Activated naive CD4-positive, alpha-beta T cell treated with anti-CD3 and anti-CD28 coated beads for 36 hours (primary cell): ENCODE measurements around the gene GLDC. TPM values are rescaled to one million over a fixed set of nuclear protein-coding genes. Genes with fewer than 3 reads are reported as not detected.

ENCODE experiments used
- total RNA-seq, 2 experiments: library from RNA; stranded (reverse); gene quantifications; one replicate each; pipeline ENCODE4 v1.2.3, GENCODE V29; 2021

Gene GLDC
- total RNA-seq, 2 experiments from 2014 or later, result 1.7 to 1.9 TPM

Other genes starting within 250 kb of the GLDC start
- 10 to 100 TPM; 62.7 to 71.5 TPM for gene UHRF2, start 232.5 kb downstream of the GLDC start, total RNA-seq
- gene KDM4C, start 112.2 kb upstream of the GLDC start, total RNA-seq, result 10 to 100 TPM; 27.4 to 28.9 TPM